HG03565 (cell line): Measurements from ENCODE around the gene BCAS2.
"Not testable (repeated sequence)": the region's sequence is repeated elsewhere in the genome, so short reads cannot be mapped to it uniquely, and the experiment has no call there.

ENCODE experiments used
- ATAC-seq: cut with Tn5 transposase; IDR thresholded peaks from one replicate; pipeline ENCODE4 v1.9.1; 2021; ENCODE audit warnings: mild to moderate bottlenecking, moderate library complexity; ENCODE audit not compliant: unreplicated experiment

The BCAS2 gene

GRCh38 chr1:114581335-114582287 lies at the start of gene BCAS2:
Gene BCAS2, minus strand, starts transcription at chr1:114581615. Its CDS starts 24 bp downstream, at chr1:114581591.
- peak; percentile 100 for ATAC-seq

GRCh38 chr1:114627107-114627506 lies 45.7 kb upstream of the BCAS2 start:
- ATAC-seq, result no peak

- ATAC-seq, result no peak
These were observed 41.9 kb upstream of the BCAS2 start for GRCh38 chr1:114623364-114623763.

GRCh38 chr1:114620419-114620818 lies 39.0 kb upstream of the BCAS2 start:
- no peak for ATAC-seq

- no peak for ATAC-seq
These were observed 37.2 kb upstream of the BCAS2 start for GRCh38 chr1:114618606-114619005.

GRCh38 chr1:114610546-114611245 lies 29.3 kb upstream of the BCAS2 start:
- no peak for ATAC-seq

- no peak for ATAC-seq
These were observed 28.4 kb upstream of the BCAS2 start for GRCh38 chr1:114609826-114610225.

GRCh38 chr1:114609026-114609425 lies 27.6 kb upstream of the BCAS2 start:
- no peak for ATAC-seq

- no peak for ATAC-seq
These were observed 25.8 kb upstream of the BCAS2 start for GRCh38 chr1:114607223-114607622.

GRCh38 chr1:114597949-114598348 lies 16.5 kb upstream of the BCAS2 start:
- ATAC-seq, result no peak

GRCh38 chr1:114595602-114596001 lies 14.2 kb upstream of the BCAS2 start:
- no peak for ATAC-seq

GRCh38 chr1:114594046-114594445 lies 12.6 kb upstream of the BCAS2 start:
- ATAC-seq, result no peak

- ATAC-seq, result no peak
These were observed 7.7 kb upstream of the BCAS2 start for GRCh38 chr1:114589122-114589521.

- ATAC-seq, result no peak
These were observed 6.8 kb upstream of the BCAS2 start for GRCh38 chr1:114588196-114588689.

GRCh38 chr1:114587203-114587991 lies 6.0 kb upstream of the BCAS2 start:
- no peak for ATAC-seq

- ATAC-seq, result no peak
These were observed 5.2 kb upstream of the BCAS2 start for GRCh38 chr1:114586513-114587047.

- no peak for ATAC-seq
These were observed 3.8 kb upstream of the BCAS2 start for GRCh38 chr1:114585231-114585630.

- ATAC-seq, result no peak
These were observed 7.0 kb downstream of the BCAS2 start for GRCh38 chr1:114574365-114574764.

- ATAC-seq, result no peak
These were observed 17.3 kb downstream of the BCAS2 start for GRCh38 chr1:114564141-114564540.

- ATAC-seq, result not testable (repeated sequence)
These were observed 18.4 kb downstream of the BCAS2 start for GRCh38 chr1:114562978-114563510.
